Inflammatory macrophage treated with lipopolysaccharide for 4 hours (primary cell): ENCODE results near the gene ZNF343.

Experiments used
- DNase-seq: peaks from one replicate; pipeline ENCODE4 v3.0.0-alpha.2; 2020

ZNF343 gene

DNA sequence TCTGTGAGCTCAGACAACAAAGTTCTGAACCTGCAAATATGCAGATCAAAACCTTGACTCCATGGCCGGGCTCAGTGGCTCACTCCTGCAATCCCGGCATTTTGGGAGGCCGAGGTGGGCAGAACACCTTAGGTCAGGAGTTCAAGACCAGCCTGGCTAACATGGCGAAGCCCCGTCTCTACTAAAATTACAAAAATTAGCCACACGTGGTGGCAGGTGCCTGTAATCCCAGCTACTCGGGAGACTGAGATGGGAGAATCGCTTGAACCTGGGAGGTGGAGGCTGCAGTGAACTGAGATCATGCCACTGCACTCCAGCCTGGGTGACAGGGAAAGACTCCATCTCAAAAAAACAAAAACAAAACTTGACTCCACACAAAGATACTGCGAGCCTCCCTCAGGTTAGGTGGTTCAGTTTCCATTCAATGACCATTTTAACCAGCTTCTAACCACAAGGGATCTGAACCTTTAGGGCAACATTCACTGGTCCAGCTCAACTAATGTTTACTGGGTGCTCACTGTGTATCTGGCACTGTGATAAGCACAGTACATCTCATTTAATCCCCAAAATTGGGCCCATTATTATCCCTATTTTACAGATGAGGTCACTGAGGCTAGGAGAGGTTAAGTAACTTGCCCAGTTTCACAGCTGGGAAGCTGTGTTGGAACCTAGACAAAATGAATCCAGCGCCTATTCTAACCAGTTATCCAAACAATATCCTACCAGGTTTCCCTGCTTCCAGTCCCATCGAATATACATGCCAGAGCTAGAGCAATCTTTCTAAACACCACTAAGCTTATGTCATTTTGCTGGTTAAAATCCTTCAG is 39.9 kb downstream of the ZNF343 start:
- no peak for DNase-seq

DNA sequence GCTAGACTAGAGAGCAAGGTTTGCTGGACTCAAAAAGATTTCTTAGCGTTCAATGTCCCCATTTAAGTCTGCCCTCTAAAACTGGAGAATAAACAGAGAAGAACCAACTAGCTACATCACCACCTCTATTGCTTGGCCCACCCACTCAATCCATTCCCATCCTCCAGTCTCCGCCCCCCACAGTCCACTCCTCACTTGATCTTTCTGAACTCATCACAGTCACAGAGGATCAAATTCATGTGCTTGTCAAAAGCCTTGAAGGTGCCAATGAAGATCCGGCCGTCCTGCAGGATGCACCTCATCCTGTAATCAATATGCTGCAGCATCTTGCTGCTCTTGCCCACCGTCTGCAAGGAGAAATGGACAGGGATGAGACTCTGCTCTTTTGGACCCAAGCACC is 41.3 kb downstream of the ZNF343 start:
- DNase-seq = no peak

DNA sequence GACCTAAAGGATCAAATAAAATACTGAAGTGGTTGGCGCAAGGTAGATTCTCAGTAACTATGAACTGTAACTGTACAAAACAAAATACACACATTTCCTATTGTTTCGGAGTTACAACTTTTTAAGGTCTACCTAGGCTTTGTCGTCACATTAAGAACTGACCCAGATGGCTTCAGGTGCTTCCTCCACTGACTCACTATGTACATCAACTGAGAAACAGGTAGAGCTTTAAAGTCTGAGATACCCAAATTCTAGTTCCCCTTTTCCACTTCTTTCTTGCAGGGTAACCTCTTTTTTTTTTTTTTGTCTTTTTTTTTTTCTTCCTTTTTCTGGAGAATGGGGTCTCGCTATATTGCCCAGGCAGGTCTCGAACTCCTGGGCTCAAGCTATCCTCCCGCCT is 43.6 kb downstream of the ZNF343 start:
- DNase-seq = no peak

DNA sequence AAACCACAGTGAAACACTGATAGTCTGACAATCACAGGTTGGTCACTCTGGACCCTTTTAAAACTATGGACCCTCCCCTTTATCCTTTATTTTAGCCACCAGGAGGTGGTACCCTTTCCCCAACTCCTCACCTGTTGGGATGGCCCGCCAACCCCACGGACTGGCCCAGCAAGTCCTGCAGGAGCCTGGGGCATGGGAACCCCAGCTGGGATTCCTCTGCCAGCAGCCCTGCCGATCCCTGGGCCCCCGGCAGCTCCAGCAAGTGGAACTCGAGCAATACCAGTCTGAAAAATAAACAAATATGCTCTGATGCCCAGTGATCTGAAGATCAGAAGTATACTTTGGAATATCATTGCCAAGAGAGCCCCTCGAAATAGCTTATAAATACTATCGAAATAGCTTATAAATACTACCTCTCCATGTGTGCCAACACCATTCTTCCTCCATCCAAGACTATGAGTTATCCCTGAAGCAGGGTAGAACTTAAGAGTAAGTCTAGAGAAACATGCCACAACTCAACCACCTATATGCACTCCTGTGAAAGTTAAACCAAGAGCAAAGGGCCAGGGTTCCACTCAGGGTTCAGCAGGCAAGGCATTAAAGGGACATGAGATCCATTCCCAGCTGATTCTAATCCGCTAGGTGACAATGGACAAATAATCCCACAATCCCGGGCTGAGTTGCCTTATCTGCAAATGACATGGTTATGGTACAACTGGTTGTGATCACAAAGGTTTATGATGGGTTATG is 44.9 kb downstream of the ZNF343 start:
- DNase-seq = no peak

DNA sequence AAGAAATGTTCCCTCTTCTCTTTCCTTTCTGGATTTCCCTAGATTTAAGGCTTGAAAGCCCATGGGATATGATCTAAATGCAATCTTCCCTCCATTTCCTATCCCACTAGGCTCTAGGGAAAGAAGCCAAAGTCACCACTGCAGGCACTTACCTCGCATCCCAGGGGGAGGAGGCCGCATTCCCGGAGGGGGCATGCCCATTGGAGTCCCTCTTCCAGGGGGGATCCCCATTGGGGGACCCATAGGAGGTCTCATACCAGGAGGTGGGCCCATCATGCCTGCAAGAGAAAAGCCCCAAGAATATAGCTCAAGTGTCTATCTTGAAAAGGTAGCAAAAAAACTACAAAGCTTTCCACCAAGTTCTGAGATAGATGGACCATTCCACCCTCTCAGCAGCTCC is 46.2 kb downstream of the ZNF343 start:
- DNase-seq = no peak

DNA sequence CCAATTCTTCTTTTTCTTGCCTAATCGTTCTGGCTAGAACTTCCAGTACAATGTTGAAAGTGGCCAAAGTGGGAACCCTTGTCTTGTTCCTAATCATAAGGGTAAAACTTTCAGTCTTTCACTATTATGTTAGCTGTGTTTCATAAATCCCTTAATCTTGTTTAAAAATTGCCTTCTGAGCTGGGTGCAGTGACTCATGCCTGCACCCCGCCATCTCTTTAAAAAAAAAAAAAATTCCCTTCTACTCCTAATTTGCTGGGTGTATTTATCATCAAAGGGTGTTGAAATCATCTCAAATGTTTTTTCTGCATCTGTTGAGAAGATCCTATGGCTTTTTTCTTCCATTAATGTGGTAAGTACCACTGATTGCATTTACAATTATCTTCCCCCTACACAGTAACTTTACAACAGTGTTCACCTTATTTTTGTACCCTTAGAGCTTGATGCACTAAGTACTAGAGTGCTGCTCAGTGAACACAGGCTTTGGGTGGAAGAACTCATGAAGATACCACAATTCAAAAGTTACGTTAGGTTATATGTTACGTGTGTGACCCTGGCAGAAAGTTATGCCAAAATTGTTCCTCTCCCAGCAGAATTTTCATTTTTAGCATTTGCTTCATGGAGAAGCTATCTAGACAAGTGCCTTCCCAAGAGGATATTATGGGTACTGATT is 47.8 kb downstream of the ZNF343 start:
- DNase-seq = no peak

DNA sequence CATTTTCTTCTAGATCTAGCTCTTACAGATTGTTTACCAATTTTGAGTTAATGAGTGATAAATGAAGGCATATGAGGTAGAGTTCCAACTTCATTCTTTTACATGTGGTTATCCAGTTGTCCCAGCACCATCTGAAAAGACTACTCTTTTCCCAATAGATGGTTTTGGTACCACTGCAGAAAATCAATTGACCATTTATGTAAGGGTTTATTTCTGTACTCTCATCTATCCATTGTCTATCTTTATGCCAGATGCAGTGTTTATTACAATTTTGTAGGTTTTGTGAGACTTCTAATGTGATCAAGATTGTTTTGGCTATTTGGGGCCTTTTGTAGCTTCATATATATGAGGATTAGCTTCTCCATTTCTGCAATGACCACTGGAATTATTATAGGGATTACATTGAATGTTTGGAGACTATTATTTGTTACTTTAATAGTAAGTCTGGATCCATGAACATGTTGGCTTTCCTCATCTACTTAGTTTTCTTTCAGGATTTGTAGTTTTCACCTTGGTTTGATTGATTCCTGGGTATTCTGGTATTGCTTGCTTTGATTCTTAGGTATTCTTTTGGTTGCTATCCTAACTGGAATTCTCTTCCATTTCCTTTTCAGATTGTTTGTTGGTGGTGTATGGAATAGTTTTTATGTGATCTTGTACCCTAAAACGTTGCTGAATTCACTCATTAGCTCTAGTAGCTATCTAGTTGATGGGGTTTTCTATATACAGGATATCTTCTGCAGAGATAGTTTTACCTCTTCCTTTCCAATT is 48.5 kb downstream of the ZNF343 start:
- no peak for DNase-seq

DNA sequence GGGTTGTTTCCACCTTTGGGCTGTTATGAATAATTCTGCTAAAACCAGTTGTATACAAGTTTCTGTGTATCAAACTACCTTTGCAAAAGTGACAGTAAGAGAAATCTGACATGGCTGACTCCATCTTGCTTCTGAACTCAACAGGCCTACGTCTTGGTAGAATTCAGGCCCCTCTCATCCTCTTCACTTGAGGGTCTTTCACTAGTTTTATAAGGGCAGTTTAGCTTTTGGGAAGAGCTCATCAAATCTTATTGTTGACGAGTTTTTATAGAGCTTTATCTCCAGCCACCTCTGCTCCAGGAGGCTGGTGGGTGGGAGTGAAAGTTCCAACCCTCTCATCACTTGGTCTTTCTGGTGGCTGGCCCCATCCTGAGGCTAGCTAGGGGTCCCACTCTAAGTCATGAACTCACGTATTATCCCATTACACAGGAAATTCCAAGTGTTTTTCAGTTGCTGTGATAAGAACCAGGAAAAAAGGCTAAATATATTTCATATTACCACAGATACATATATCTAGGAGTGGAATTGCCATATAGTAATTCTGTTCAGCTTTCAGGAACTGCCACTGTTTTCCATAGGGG is 49.7 kb downstream of the ZNF343 start:
- no peak for DNase-seq

DNA sequence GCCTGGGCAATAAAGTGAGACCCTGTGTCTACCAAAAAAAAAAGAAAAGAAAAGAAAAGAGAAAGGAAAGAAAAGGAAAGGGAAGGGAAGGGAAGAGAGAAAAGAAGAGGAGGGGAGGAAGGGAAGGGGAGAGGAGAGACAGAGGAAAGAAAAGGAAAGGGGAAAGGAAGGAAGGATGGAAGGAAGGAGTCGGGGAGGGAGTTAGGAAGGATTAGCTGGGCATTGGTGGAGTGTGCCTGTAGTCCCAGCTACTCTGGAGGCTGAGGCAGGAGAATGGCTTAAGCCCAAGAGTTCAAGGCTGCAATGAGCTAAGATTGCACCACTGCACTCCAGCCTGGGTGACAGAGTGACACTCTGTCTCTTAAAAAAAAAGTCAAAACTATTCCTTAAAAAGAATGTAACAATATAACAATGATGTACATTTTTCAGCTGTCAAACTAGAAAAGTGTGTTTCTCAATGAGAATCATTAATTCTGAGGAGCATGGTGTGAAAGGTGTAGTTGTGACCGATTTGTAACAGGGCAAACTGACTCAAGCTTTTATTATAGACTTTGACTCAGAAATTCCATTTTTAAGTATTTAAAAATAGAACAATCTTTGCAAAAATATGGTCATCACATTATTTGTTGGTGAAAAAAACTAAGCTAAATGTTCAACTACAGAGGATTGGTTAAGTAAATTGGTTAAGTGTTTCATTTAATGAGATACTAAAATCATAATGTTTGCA is 52.8 kb downstream of the ZNF343 start:
- no peak for DNase-seq

DNA sequence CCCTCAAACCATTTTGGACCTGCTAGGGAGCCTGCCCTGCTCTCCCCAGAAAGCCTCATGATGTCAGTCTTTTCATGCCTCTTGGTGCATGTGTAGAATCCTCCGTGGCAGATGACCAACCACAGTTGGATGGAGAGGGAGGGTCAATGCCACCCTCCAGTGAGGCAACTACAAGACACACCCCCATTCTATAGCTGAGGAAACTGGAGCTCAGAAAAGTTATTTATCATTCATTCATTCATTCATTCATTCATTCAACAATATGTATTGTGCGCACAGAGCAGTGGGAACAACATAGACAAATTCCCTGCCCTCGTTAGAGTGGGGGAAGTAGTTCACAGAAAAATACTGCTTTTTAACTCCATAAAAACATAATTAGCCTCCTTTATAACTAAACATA is 54.9 kb downstream of the ZNF343 start:
- DNase-seq = no peak

DNA sequence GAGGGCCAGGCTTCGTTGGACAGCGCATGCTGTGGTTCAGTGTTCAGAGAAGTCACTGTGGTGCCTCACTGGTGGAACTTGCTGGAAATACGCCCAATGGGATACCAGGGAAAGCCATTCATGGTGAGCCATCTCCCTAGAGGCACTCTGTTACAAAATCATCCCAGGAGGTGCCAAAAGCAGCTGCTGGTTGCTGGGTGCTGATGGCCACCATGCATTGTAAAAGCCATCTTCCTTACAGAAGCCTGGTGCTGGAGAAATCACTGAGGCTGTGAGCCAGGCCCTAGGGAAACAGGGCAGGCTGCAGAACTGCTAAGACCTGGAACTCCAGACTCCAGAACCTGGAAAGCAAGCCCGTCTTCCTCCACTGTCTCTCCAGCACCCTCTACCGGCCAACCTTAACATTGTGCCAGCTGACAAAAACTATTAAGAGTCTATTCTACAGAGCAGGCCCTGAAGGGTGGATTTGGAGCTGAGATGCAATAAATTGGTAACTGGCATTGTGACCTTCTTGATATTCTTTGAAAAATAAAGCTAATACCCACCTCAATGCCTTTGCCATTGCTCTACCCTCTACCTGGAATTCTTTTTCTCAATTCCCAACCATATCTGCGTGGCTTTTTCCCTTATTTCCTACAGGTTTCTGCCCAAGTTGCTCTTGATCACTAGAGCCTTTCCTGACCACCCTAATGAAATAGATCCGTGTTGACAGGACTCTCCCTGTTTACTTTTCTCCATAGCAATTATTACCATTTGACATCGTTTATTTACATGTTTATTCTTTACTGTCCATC is 56.6 kb downstream of the ZNF343 start:
- peak; percentile 68 for DNase-seq

DNA sequence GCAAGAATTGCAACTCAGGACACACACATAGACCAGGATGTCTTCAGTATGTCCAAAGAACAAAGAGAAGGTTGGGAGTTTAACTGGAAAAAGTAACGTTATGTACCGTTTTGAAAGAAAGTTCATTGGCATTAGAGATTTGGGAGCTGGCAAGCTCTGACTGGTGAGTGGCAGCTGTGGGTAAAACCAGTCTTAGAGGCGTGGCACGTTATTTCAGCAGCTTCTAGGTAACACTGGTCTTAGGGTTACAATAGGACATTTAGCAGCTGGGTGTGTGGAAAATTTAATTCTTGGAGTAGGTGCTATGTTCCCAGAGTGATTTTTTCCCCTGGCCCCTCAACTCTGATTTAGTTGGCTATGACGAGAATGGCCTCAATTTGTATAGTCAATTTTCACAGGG is 57.3 kb downstream of the ZNF343 start:
- no peak for DNase-seq

DNA sequence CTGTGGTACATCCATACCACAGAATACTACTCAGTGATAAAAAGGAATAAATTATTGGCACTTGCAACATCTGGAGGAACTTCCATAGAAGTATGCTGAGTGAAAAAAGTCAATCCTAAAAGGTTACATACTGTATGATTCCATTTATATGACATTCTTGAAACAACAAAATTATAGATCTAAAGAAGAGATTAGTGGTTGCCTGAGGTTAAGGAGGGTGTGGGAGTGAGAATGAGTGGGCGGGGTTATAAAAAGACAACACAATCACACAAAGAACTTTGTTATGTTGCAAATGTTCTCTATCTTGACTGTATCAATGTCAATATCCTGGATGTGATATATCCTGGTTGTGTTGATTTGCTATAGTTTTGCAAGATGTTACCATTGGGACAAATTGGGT is 59.3 kb downstream of the ZNF343 start:
- DNase-seq = no peak

DNA sequence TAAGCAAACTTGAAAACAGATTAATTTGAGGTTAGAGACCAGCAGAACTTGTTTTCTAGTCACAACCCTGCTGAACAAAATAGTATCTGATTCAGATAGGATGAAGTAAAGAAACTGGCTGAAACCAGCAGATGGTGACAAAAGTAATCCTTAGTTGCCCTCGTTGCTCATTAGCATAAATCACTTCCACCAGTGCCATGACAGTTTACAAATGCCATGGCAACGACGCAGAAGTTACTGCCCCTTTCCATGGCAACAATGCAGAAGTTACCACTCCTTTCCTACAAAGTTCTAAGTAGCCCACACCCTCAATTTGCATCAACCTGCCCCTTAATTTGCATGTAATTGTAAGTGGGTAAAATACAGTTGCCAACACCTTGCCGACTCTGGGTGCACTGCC is 61.9 kb downstream of the ZNF343 start:
- DNase-seq = peak; percentile 66
